ENCODE results near the gene NTN3.

The NTN3 gene

GRCh38 chr16:2450975-2451381, 20.1 kb upstream of the NTN3 start:
- no peaks in the 10 kb centered on the region for H4K20me1 ChIP-seq (ENCODE audit: insufficient read depth, low read length)
- no peaks in the 10 kb centered on the region; the same call in 1 of the 2 replicates for H3K36me3 ChIP-seq (replicated peaks; ENCODE audit: insufficient read depth, low read length)

DNA sequence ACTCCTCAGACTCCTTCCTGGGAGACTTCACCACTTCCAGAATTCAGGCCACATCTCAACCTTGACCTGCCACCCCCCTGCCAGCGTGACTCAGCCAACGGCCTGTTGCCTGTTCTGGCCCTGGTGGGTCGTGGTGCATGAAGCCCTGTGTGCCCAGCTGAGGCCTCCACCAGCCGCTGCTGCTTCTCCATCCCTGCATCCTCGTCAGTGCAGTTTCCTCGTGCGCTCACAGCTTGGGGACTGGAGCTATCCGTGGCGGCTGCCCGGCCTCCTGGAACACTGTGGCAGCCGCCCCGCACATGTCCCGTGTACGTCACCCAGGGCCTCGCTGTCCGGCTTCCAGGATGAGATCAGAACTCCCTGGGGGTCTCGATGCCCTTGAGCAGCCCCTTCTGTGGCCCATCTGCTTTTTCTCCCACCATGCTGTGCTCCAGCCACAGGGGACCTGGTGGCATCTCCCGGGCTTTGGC, 19.2 kb upstream of the NTN3 start:
- H3F3A ChIP-seq (ENCODE audit: insufficient read depth, low read length): no peaks in the 10 kb centered on the region
- H3K4me2 ChIP-seq (ENCODE audit: low read depth, low read length): no peak overlapping the region
- no peaks in the 10 kb centered on the region for H3K9me2 ChIP-seq (replicated peaks; ENCODE audit: insufficient read depth, low read length)
- no peaks in the 10 kb centered on the region for H3K9me3 ChIP-seq (replicated peaks; ENCODE audit: insufficient read depth, low read length)
- H3K9ac ChIP-seq (ENCODE audit: low read length): no peak overlapping the region
- no peaks in the 10 kb centered on the region; the same call in 1 of the 2 replicates for H3K79me2 ChIP-seq (ENCODE audit: low read length)
- DNase-seq: no peak
- no peaks in the 10 kb centered on the region; the same call in none of the 2 replicates for H3K36me3 ChIP-seq (replicated peaks; ENCODE audit: insufficient read depth, low read length)
- no peaks in the 10 kb centered on the region for H3K27me3 ChIP-seq (replicated peaks; ENCODE audit: insufficient read depth, low read length)
- no peaks in the 10 kb centered on the region for H3K4me1 ChIP-seq (ENCODE audit: low read length)
- no peak overlapping the region for H3K27ac ChIP-seq (ENCODE audit: low read length)
- TF ChIP-seq EZH2 (optimal IDR thresholded peaks at IDR 0.05; ENCODE audit: low read depth, low read length) (no peak), EZH2phosphoT487 (IDR thresholded peaks at IDR 0.05; ENCODE audit: low read length) (no peak)
- TF ChIP-seq, protein P1, sequence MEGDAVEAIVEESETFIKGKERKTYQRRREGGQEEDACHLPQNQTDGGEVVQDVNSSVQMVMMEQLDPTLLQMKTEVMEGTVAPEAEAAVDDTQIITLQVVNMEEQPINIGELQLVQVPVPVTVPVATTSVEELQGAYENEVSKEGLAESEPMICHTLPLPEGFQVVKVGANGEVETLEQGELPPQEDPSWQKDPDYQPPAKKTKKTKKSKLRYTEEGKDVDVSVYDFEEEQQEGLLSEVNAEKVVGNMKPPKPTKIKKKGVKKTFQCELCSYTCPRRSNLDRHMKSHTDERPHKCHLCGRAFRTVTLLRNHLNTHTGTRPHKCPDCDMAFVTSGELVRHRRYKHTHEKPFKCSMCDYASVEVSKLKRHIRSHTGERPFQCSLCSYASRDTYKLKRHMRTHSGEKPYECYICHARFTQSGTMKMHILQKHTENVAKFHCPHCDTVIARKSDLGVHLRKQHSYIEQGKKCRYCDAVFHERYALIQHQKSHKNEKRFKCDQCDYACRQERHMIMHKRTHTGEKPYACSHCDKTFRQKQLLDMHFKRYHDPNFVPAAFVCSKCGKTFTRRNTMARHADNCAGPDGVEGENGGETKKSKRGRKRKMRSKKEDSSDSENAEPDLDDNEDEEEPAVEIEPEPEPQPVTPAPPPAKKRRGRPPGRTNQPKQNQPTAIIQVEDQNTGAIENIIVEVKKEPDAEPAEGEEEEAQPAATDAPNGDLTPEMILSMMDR (IDR thresholded peaks at IDR 0.05; ENCODE audit: low read length): no peak
- no peak overlapping the region for H3K4me3 ChIP-seq (ENCODE audit: low read length)
- no peaks in the 10 kb centered on the region for H4K20me1 ChIP-seq (ENCODE audit: insufficient read depth, low read length)
- no peak overlapping the region for H2AFZ ChIP-seq (ENCODE audit: low read length)

More at GRCh38 chr16:2450975-2451381, 20.1 kb upstream of the NTN3 start:
- Histone ChIP-seq H3K4me3 (ENCODE audit: low read length) (no peak overlapping the region), H3K27ac (ENCODE audit: low read length) (no peak overlapping the region), H2AFZ (ENCODE audit: low read length) (no peak overlapping the region), H3F3A (ENCODE audit: insufficient read depth, low read length) (no peaks in the 10 kb centered on the region), H3K9me3 (replicated peaks; ENCODE audit: insufficient read depth, low read length) (no peaks in the 10 kb centered on the region), H3K27me3 (replicated peaks; ENCODE audit: insufficient read depth, low read length) (no peaks in the 10 kb centered on the region), H3K4me1 (ENCODE audit: low read length) (no peaks in the 10 kb centered on the region), H3K4me2 (ENCODE audit: low read depth, low read length) (no peak overlapping the region), H3K79me2 (ENCODE audit: low read length) (peaks cover 4% of the 10 kb centered on the region), H3K9me2 (replicated peaks; ENCODE audit: insufficient read depth, low read length) (no peaks in the 10 kb centered on the region), H3K9ac (ENCODE audit: low read length) (no peak overlapping the region)
- DNase-seq: no peak
- TF ChIP-seq EZH2 (optimal IDR thresholded peaks at IDR 0.05; ENCODE audit: low read depth, low read length) (no peak), EZH2phosphoT487 (IDR thresholded peaks at IDR 0.05; ENCODE audit: low read length) (no peak)
- TF ChIP-seq, protein P1 (IDR thresholded peaks at IDR 0.05; ENCODE audit: low read length): no peak

- Histone ChIP-seq H3K4me3 (ENCODE audit: low read length) (no peak overlapping the region), H3K9ac (ENCODE audit: low read length) (no peak overlapping the region), H3K36me3 (replicated peaks; ENCODE audit: insufficient read depth, low read length) (no peaks in the 10 kb centered on the region; the same call in none of the 2 replicates), H3K27ac (ENCODE audit: low read length) (no peak overlapping the region), H3K4me2 (ENCODE audit: low read depth, low read length) (no peak overlapping the region), H3K79me2 (ENCODE audit: low read length) (no peaks in the 10 kb centered on the region; the same call in 1 of the 2 replicates), H3K9me3 (replicated peaks; ENCODE audit: insufficient read depth, low read length) (no peaks in the 10 kb centered on the region), H3K9me2 (replicated peaks; ENCODE audit: insufficient read depth, low read length) (no peaks in the 10 kb centered on the region), H4K20me1 (ENCODE audit: insufficient read depth, low read length) (no peaks in the 10 kb centered on the region), H3K4me1 (ENCODE audit: low read length) (no peaks in the 10 kb centered on the region), H2AFZ (ENCODE audit: low read length) (no peak overlapping the region), H3K27me3 (replicated peaks; ENCODE audit: insufficient read depth, low read length) (no peaks in the 10 kb centered on the region), H3F3A (ENCODE audit: insufficient read depth, low read length) (peaks cover 3% of the 10 kb centered on the region)
- no peak for DNase-seq
- TF ChIP-seq EZH2phosphoT487 (IDR thresholded peaks at IDR 0.05; ENCODE audit: low read length) (no peak), EZH2 (optimal IDR thresholded peaks at IDR 0.05; ENCODE audit: low read depth, low read length) (no peak)
- TF ChIP-seq, protein P1 (IDR thresholded peaks at IDR 0.05; ENCODE audit: low read length): no peak
These were observed 18.4 kb upstream of the NTN3 start for GRCh38 chr16:2452650-2453049.

Data from MM.1S (cell line).